HCT116 (cell line): ENCODE results near the gene RHEBL1. TPM values are rescaled to one million over a fixed set of nuclear protein-coding genes. Genes with fewer than 3 reads are reported as not detected.

Experiments
- ATAC-seq: fragments of 200-7000 bp; cut with Tn5 transposase; 2 replicates; pipeline ENCODE4 v1.9.1; 2020; ENCODE audit warnings: mild to moderate bottlenecking, moderate library complexity
- BruUV-seq: library from RNA; stranded (reverse); fragments of 400-500 nt; replicated peaks from 2 replicates; lab custom pipeline; 2021; lab: Mats Ljungman, UMichigan
- CTCF ChIA-PET: fragments of 300-600 bp; sonication (Branson Sonifier 250); formaldehyde crosslinking; loops from one replicate; lab custom pipeline; 2021; ENCODE audit warnings: antibody characterized with exemption; lab: Charles Lee
- POLR2A ChIA-PET: fragments of 300-600, 350-600 bp; sonication (Branson Sonifier 250); formaldehyde crosslinking; loops from one replicate; lab custom pipeline; 2021; ENCODE audit warnings: antibody characterized with exemption; lab: Charles Lee
- RAD21 ChIA-PET, 2 experiments: fragments of 300-600 bp; sonication (Branson Sonifier 250); formaldehyde crosslinking; loops; one replicate each; lab custom pipeline; 2023; ENCODE audit warnings: low total read pairs in 2 of 2; ENCODE audit not compliant: uncharacterized antibody in 2 of 2, unreplicated experiment in 2 of 2, low non-redundant PET in 1 of 2; lab: Charles Lee
- DNase-seq: peaks from one replicate; pipeline ENCODE4 v3.0.0-alpha.2; 2010; ENCODE audit warnings: low read depth, low spot score
- H2AFZ ChIP-seq: fragments of 200-600 bp; shearing (Covaris generic), sonication (generic); 2 replicates; pipeline ENCODE4 v1.6.1; 2017; ENCODE audit warnings: low read depth, mixed run types, mixed read lengths, antibody characterized with exemption, low read length; ENCODE audit not compliant: poor library complexity, severe bottlenecking
- H3K27ac ChIP-seq: 2 replicates; pipeline ENCODE4 v1.5.1; 2012; ENCODE audit warnings: low read depth, low read length
- H3K27me3 ChIP-seq: fragments of 200-600 bp; sonication (generic); 2 replicates; pipeline ENCODE4 v1.6.1; 2016; ENCODE audit warnings: mixed run types, low read length, mixed read lengths; ENCODE audit not compliant: insufficient read depth
- H3K36me3 ChIP-seq, 2 experiments: fragments of 200-500 bp in 1 of 2; fragments of 200-600 bp in 1 of 2; sonication (Bioruptor generic) in 1 of 2; sonication (generic) in 1 of 2; 2 replicates each; pipeline versions ENCODE4 v1.5.1 to v1.6.1; 2014 to 2016; ENCODE audit warnings: low read length in 2 of 2, inconsistent platforms in 1 of 2, mixed read lengths in 1 of 2, mixed run types in 1 of 2; ENCODE audit not compliant: insufficient read depth in 2 of 2, control insufficient read depth in 1 of 2
- H3K4me1 ChIP-seq, 2 experiments: fragments of 200-600 bp in 1 of 2; sonication (generic) in 1 of 2; 2 replicates each; pipeline versions ENCODE4 v1.5.1 to v1.6.1; 2012 to 2017; ENCODE audit warnings: low read length in 2 of 2, inconsistent platforms in 1 of 2, mild to moderate bottlenecking in 1 of 2, mixed read lengths in 1 of 2, mixed run types in 1 of 2, moderate library complexity in 1 of 2; ENCODE audit not compliant: insufficient read depth in 2 of 2, control insufficient read depth in 1 of 2
- H3K4me2 ChIP-seq: fragments of 200-600 bp; sonication (generic); 2 replicates; pipeline ENCODE4 v1.6.1; 2017; ENCODE audit warnings: mixed run types, low read length, mixed read lengths
- H3K4me3 ChIP-seq, 2 experiments: fragments of 200-600 bp in 1 of 2; sonication (generic) in 1 of 2; replicated peaks in 1 of 2; 2 replicates each; pipeline ENCODE4 v1.5.1; 2011 to 2016; ENCODE audit warnings: low read length in 2 of 2, control low read depth in 1 of 2, low read depth in 1 of 2, mild to moderate bottlenecking in 1 of 2, mixed read lengths in 1 of 2, mixed run types in 1 of 2
- H3K79me2 ChIP-seq: fragments of 200-600 bp; sonication (generic); 2 replicates; pipeline ENCODE4 v1.6.1; 2017; ENCODE audit warnings: mild to moderate bottlenecking, mixed run types, low read length, moderate library complexity, mixed read lengths; ENCODE audit not compliant: insufficient read depth
- H3K9ac ChIP-seq: fragments of 200-600 bp; sonication (generic); 2 replicates; pipeline ENCODE4 v1.6.1; 2016; ENCODE audit warnings: low read length, mixed read lengths
- H3K9me2 ChIP-seq: fragments of 200-600 bp; sonication (generic), shearing (Covaris generic); 2 replicates; pipeline ENCODE4 v1.6.1; 2017; ENCODE audit warnings: mixed run types, mild to moderate bottlenecking, moderate library complexity; ENCODE audit not compliant: insufficient read depth
- H3K9me3 ChIP-seq, 2 experiments: fragments of 200-500 bp in 1 of 2; fragments of 200-600 bp in 1 of 2; sonication (Bioruptor generic) in 1 of 2; sonication (generic) in 1 of 2; 2 replicates each; pipeline ENCODE4 v1.6.1; 2014 to 2017; ENCODE audit warnings: low read length in 2 of 2, mixed read lengths in 2 of 2, inconsistent platforms in 1 of 2, low read depth in 1 of 2, mild to moderate bottlenecking in 1 of 2, mixed run types in 1 of 2, moderate library complexity in 1 of 2; ENCODE audit not compliant: control insufficient read depth in 1 of 2, insufficient read depth in 1 of 2
- H4K20me1 ChIP-seq: fragments of 200-600 bp; sonication (generic), shearing (Covaris generic); 2 replicates; pipeline ENCODE4 v1.6.1; 2017; ENCODE audit warnings: mixed run types, mild to moderate bottlenecking, moderate library complexity; ENCODE audit not compliant: insufficient read depth
- ATF3 ChIP-seq: IDR thresholded peaks from 2 replicates; pipeline ENCODE4 v1.6.1; 2012
- CTCF ChIP-seq, 3 experiments: fragments of 200-600 bp in 1 of 3; sonication (generic) in 1 of 3; IDR thresholded peaks in 2 of 3; conservative IDR thresholded peaks in 1 of 3; 2 replicates each; pipeline ENCODE4 v1.5.1; 2012 to 2017; ENCODE audit warnings: low read depth in 2 of 3, low read length in 2 of 3, antibody characterized with exemption in 1 of 3, borderline replicate concordance in 1 of 3, control low read depth in 1 of 3, mild to moderate bottlenecking in 1 of 3, mixed read lengths in 1 of 3, mixed run types in 1 of 3, moderate library complexity in 1 of 3; ENCODE audit not compliant: insufficient read depth in 1 of 3
- ELF1 ChIP-seq: IDR thresholded peaks from 2 replicates; pipeline ENCODE4 v1.6.1; 2012; ENCODE audit warnings: low read depth, borderline replicate concordance
- EZH2 ChIP-seq: fragments of 200-600 bp; sonication (generic); IDR thresholded peaks from 2 replicates; pipeline ENCODE4 v1.6.1; 2017; ENCODE audit warnings: antibody characterized with exemption, mixed run types
- EZH2phosphoT487 ChIP-seq: fragments of 200-600 bp; IDR thresholded peaks from 2 replicates; pipeline ENCODE4 v1.6.1; 2018; ENCODE audit warnings: antibody characterized with exemption, borderline replicate concordance
- FOSL1 ChIP-seq: IDR thresholded peaks from 2 replicates; pipeline ENCODE4 v1.6.1; 2012; ENCODE audit warnings: low read depth
- POLR2A ChIP-seq: IDR thresholded peaks from 2 replicates; pipeline ENCODE4 v1.7.0; 2011; ENCODE audit warnings: borderline replicate concordance; ENCODE audit not compliant: insufficient read depth, insufficient read length; ENCODE audit errors: extremely low read depth
- RAD21 ChIP-seq: IDR thresholded peaks from 2 replicates; pipeline ENCODE4 v1.6.1; 2012; ENCODE audit warnings: low read depth, mild to moderate bottlenecking
- SRF ChIP-seq: IDR thresholded peaks from 2 replicates; pipeline ENCODE4 v1.6.1; 2012; ENCODE audit warnings: low read depth
- TCF7L2 ChIP-seq: IDR thresholded peaks from 2 replicates; pipeline ENCODE4 v1.7.0; 2011; ENCODE audit warnings: borderline replicate concordance, inconsistent platforms; ENCODE audit not compliant: insufficient read depth, insufficient read length; ENCODE audit errors: extremely low read depth
- YY1 ChIP-seq: IDR thresholded peaks from 2 replicates; pipeline ENCODE4 v1.6.1; 2011; ENCODE audit warnings: low read length, low read depth, moderate library complexity, mild to moderate bottlenecking; ENCODE audit not compliant: insufficient replicate concordance; ENCODE audit errors: extremely low read depth
- ZBTB33 ChIP-seq: IDR thresholded peaks from 2 replicates; pipeline ENCODE4 v1.6.1; 2011; ENCODE audit warnings: mild to moderate bottlenecking, low read length, moderate library complexity; ENCODE audit not compliant: insufficient replicate concordance; ENCODE audit errors: extremely low read depth
- ZFX ChIP-seq: fragments of 450-650 bp; IDR thresholded peaks from 2 replicates; pipeline ENCODE4 v1.6.1; 2017
- ZNF274 ChIP-seq: fragments of 200-500 bp; sonication (Bioruptor generic); IDR thresholded peaks from 2 replicates; pipeline ENCODE4 v1.6.1; 2014; ENCODE audit warnings: mild to moderate bottlenecking, low read depth, low read length, inconsistent platforms
- intact Hi-C: fragments of 100-400 bp; cut with micrococcal nuclease; formaldehyde crosslinking; loops from 2 replicates; pipeline ENCODE4 v1.10.0; 2022
- total RNA-seq: library from RNA; stranded (reverse); gene quantifications from one replicate; pipeline ENCODE4 v1.2.1, GENCODE V29; 2021; ENCODE audit not compliant: unreplicated experiment

The RHEBL1 gene
- total RNA-seq, 1 experiment from 2014 or later, result 2.8 TPM

- no peak overlapping the region for H3K4me3 ChIP-seq
- H3K9me2 ChIP-seq, result no peaks in the 10 kb centered on the region
- no peaks in the 10 kb centered on the region for H4K20me1 ChIP-seq
- H2AFZ ChIP-seq, result no peak overlapping the region
- intact Hi-C loops, result no loop called here
- H3K27me3 ChIP-seq, result no peaks in the 10 kb centered on the region
- H3K27ac ChIP-seq, result no peak overlapping the region
- ChIA-PET RAD21 (no interaction called here), POLR2A (interaction anchor here (1.2 kb wide), 2 partner anchors 11 to 101 kb away, joined by 3 read pairs; partner anchors contain the start of gene TUBA1B), CTCF (interaction anchor here (2.2 kb wide), 1 partner anchor 11 kb away, joined by 6 read pairs; no protein-coding TSS in a partner anchor)
- no peaks in the 10 kb centered on the region for H3K4me1 ChIP-seq
- no peak overlapping the region for H3K4me2 ChIP-seq
- no peak overlapping the region for H3K9ac ChIP-seq
- TF ChIP-seq ZBTB33 (no peak), SRF (no peak), EZH2phosphoT487 (no peak), RAD21 (no peak), ZFX (no peak)
- ATAC-seq (no peak), DNase-seq (no peak)
- peaks cover 11% of the 10 kb centered on the region; the same call in 1 of the 2 replicates for H3K79me2 ChIP-seq
- no peaks in the 10 kb centered on the region for H3K9me3 ChIP-seq
- no TSS peak for BruUV-seq
- peaks cover 38 to 73% of the 10 kb centered on the region in 2 experiments for H3K36me3 ChIP-seq
These were observed 39.7 kb downstream of the RHEBL1 start for GRCh38 chr12:49030119-49030518.

- BruUV-seq, result no TSS peak
- Histone ChIP-seq H4K20me1 (no peaks in the 10 kb centered on the region), H2AFZ (no peak overlapping the region), H3K9ac (no peak overlapping the region), H3K4me2 (no peak overlapping the region), H3K27ac (no peak overlapping the region), H3K4me3 (no peak overlapping the region), H3K36me3 (peaks cover 40 to 66% of the 10 kb centered on the region in 2 experiments), H3K79me2 (peaks cover 14% of the 10 kb centered on the region; the same call in 1 of the 2 replicates), H3K9me2 (no peaks in the 10 kb centered on the region), H3K27me3 (no peaks in the 10 kb centered on the region), H3K4me1 (no peaks in the 10 kb centered on the region), H3K9me3 (no peaks in the 10 kb centered on the region)
- ChIA-PET CTCF (interaction anchor here (2.5 kb wide), 1 partner anchor 15 kb away, joined by 7 read pairs; no protein-coding TSS in a partner anchor), RAD21 (no interaction called here), POLR2A (no interaction called here)
- DNase-seq (no peak), ATAC-seq (no peak)
- intact Hi-C loops, result no loop called here
- TF ChIP-seq FOSL1, result no peak
- no peak for TF ChIP-seq YY1
- no peak for TF ChIP-seq RAD21
- no peak for TF ChIP-seq POLR2A
- no peak for TF ChIP-seq ZFX
- TF ChIP-seq SRF, result no peak
- no peak for TF ChIP-seq EZH2
- TF ChIP-seq TCF7L2, result no peak
- TF ChIP-seq EZH2phosphoT487, result no peak
- TF ChIP-seq ATF3, result no peak
- TF ChIP-seq CTCF (IDR thresholded peaks at IDR 0.05 in 2 of 3, conservative IDR thresholded peaks at IDR 0.05 in 1 of 3; ENCODE audit: borderline replicate concordance in 1 of 3, insufficient read depth in 1 of 3, low read depth in 2 of 3, low read length in 2 of 3), result no peak
- no peak for TF ChIP-seq ZNF274
- no peak for TF ChIP-seq ELF1
These were observed 41.0 kb downstream of the RHEBL1 start for GRCh38 chr12:49028666-49029275.
